Keratinocyte (primary cell): ENCODE data around the gene PPM1J. TPM values are rescaled to one million over a fixed set of nuclear protein-coding genes. Genes with fewer than 3 reads are reported as not detected.

Experiments
- DNase-seq: peaks from one replicate; pipeline ENCODE4 v3.0.0-alpha.2; 2011; ENCODE audit warnings: low read depth, missing footprints, low spot score
- FAIRE-seq: peaks from 2 replicates; lab custom pipeline; 2011; peaks lifted over from hg19 to GRCh38; lab: Jason Lieb, UNC
- H2AFZ ChIP-seq: 2 replicates; pipeline ENCODE4 v1.6.0; 2012; ENCODE audit warnings: low read length, control low read depth, inconsistent platforms; ENCODE audit not compliant: control insufficient read depth
- H3K27ac ChIP-seq: 2 replicates; pipeline ENCODE4 v1.5.1; 2011; ENCODE audit warnings: low read length; ENCODE audit not compliant: control insufficient read depth, insufficient read depth
- H3K27me3 ChIP-seq: 3 replicates; pipeline ENCODE4 v1.6.0; 2011; ENCODE audit warnings: low read length; ENCODE audit not compliant: control insufficient read depth, insufficient read depth; ENCODE audit errors: extremely low read depth
- H3K36me3 ChIP-seq, 2 experiments: 2 replicates in 1 of 2; 3 replicates in 1 of 2; pipeline ENCODE4 v1.5.1; 2011; ENCODE audit warnings: low read length in 2 of 2, mild to moderate bottlenecking in 1 of 2; ENCODE audit not compliant: control insufficient read depth in 2 of 2, insufficient read depth in 2 of 2; ENCODE audit errors: extremely low read depth in 1 of 2
- H3K4me1 ChIP-seq: 3 replicates; pipeline ENCODE4 v1.5.1; 2011; ENCODE audit warnings: low read length; ENCODE audit not compliant: control insufficient read depth, insufficient read depth; ENCODE audit errors: extremely low read depth
- H3K4me2 ChIP-seq: 3 replicates; pipeline ENCODE4 v1.6.0; 2011; ENCODE audit warnings: low read depth, low read length; ENCODE audit not compliant: control insufficient read depth, insufficient read depth; ENCODE audit errors: extremely low read depth
- H3K4me3 ChIP-seq, 3 experiments: fragments of 200-600 bp in 1 of 3; sonication (generic) in 1 of 3; 2 replicates in 2 of 3; 3 replicates in 1 of 3; pipeline ENCODE4 v1.5.1; 2011 to 2016; ENCODE audit warnings: low read length in 3 of 3, mild to moderate bottlenecking in 3 of 3, control low read depth in 2 of 3, inconsistent platforms in 1 of 3, low read depth in 1 of 3, mixed read lengths in 1 of 3, mixed run types in 1 of 3, moderate library complexity in 1 of 3; ENCODE audit not compliant: control insufficient read depth in 2 of 3, insufficient read depth in 2 of 3; ENCODE audit errors: extremely low read depth in 1 of 3
- H3K79me2 ChIP-seq: 2 replicates; pipeline ENCODE4 v1.6.0; 2012; ENCODE audit warnings: low read length; ENCODE audit not compliant: control insufficient read depth, insufficient read depth
- H3K9ac ChIP-seq: 3 replicates; pipeline ENCODE4 v1.6.0; 2011; ENCODE audit warnings: low read length; ENCODE audit not compliant: control insufficient read depth, insufficient read depth; ENCODE audit errors: extremely low read depth
- H3K9me1 ChIP-seq: 3 replicates; pipeline ENCODE4 v1.6.0; 2011; ENCODE audit warnings: low read length; ENCODE audit not compliant: control insufficient read depth, insufficient read depth; ENCODE audit errors: extremely low read depth
- H3K9me3 ChIP-seq: 2 replicates; pipeline ENCODE4 v1.5.1; 2012; ENCODE audit warnings: low read depth, low read length; ENCODE audit not compliant: control insufficient read depth
- H4K20me1 ChIP-seq: 3 replicates; pipeline ENCODE4 v1.6.0; 2011; ENCODE audit warnings: low read length; ENCODE audit not compliant: control insufficient read depth, insufficient read depth; ENCODE audit errors: extremely low read depth
- EZH2 ChIP-seq: IDR thresholded peaks from one replicate; pipeline ENCODE4 v1.6.1; 2012; ENCODE audit warnings: inconsistent platforms, mild to moderate bottlenecking, low read length, moderate library complexity
- dilution Hi-C: fragments of 300-500 bp; cut with MboI; formaldehyde crosslinking; loops from one replicate; pipeline ENCODE4 v1.7.0; 2020; ENCODE audit warnings: low sequenced_read_pairs; ENCODE audit not compliant: extremely low pct_ligation_motif_present
- polyA plus RNA-seq, 5 experiments: library from polyadenylated mRNA; depleted of rRNA in 3 of 5; stranded (reverse) in 3 of 5; stranded (forward) in 1 of 5; unstranded in 1 of 5; fragments of >200 nt; gene quantifications; 1 replicate in 1 of 5; 2 replicates in 3 of 5; 3 replicates in 1 of 5; pipeline versions ENCODE4 v1.2.1 to v1.2.3, GENCODE V29; 2011 to 2012; ENCODE audit warnings: missing spikeins in 2 of 5, low read depth in 1 of 5, low replicate concordance in 1 of 5
- TF ChIP-seq, protein P1 (sequence below), 3 experiments: IDR thresholded peaks in 1 of 3; conservative IDR thresholded peaks in 1 of 3; optimal IDR thresholded peaks in 1 of 3; 2 replicates in 2 of 3; 3 replicates in 1 of 3; pipeline versions ENCODE3 to v1.5.1; 2011; ENCODE audit warnings: low read length in 3 of 3, mild to moderate bottlenecking in 3 of 3, moderate library complexity in 2 of 3, control low read depth in 1 of 3, inconsistent platforms in 1 of 3; ENCODE audit not compliant: insufficient read depth in 2 of 3; ENCODE audit errors: extremely low read depth in 1 of 3

PPM1J gene
- polyA plus RNA-seq, 1 donor (not counting 4 experiments of a cell fraction or from before 2014, with no cell fraction given), result 7.7 TPM

GRCh38 chr1:112710159-112710558 lies 5.0 kb downstream of the PPM1J start:
- H2AFZ ChIP-seq, result no peak overlapping the region
- no peak overlapping the region for H3K27ac ChIP-seq
- peaks cover 14% of the 10 kb centered on the region for H3K4me1 ChIP-seq
- TF ChIP-seq, protein P1, sequence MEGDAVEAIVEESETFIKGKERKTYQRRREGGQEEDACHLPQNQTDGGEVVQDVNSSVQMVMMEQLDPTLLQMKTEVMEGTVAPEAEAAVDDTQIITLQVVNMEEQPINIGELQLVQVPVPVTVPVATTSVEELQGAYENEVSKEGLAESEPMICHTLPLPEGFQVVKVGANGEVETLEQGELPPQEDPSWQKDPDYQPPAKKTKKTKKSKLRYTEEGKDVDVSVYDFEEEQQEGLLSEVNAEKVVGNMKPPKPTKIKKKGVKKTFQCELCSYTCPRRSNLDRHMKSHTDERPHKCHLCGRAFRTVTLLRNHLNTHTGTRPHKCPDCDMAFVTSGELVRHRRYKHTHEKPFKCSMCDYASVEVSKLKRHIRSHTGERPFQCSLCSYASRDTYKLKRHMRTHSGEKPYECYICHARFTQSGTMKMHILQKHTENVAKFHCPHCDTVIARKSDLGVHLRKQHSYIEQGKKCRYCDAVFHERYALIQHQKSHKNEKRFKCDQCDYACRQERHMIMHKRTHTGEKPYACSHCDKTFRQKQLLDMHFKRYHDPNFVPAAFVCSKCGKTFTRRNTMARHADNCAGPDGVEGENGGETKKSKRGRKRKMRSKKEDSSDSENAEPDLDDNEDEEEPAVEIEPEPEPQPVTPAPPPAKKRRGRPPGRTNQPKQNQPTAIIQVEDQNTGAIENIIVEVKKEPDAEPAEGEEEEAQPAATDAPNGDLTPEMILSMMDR (optimal IDR thresholded peaks at IDR 0.05 in 1 of 3, IDR thresholded peaks at IDR 0.05 in 1 of 3, conservative IDR thresholded peaks at IDR 0.05 in 1 of 3; ENCODE audit: extremely low read depth in 1 of 3, insufficient read depth in 2 of 3, low read length in 3 of 3), result no peak
- no peak for TF ChIP-seq EZH2
- no peak overlapping the region for H3K9ac ChIP-seq
- no peak for DNase-seq
- H3K9me1 ChIP-seq, result no peaks in the 10 kb centered on the region
- dilution Hi-C loops, result no loop called here
- peaks cover 10 to 12% of the 10 kb centered on the region in 2 experiments for H3K36me3 ChIP-seq
- no peaks in the 10 kb centered on the region for H3K27me3 ChIP-seq
- H3K4me3 ChIP-seq, result no peak overlapping the region
- H3K79me2 ChIP-seq, result peaks cover 16% of the 10 kb centered on the region
- no peaks in the 10 kb centered on the region for H3K9me3 ChIP-seq
- no peak overlapping the region for H3K4me2 ChIP-seq
- FAIRE-seq, result no peak
- no peaks in the 10 kb centered on the region for H4K20me1 ChIP-seq

GRCh38 chr1:112708489-112708888 lies 6.6 kb downstream of the PPM1J start:
- Histone ChIP-seq H3K9ac (no peak overlapping the region), H3K4me3 (no peak overlapping the region), H3K27me3 (no peaks in the 10 kb centered on the region), H4K20me1 (no peaks in the 10 kb centered on the region), H2AFZ (no peak overlapping the region), H3K36me3 (peaks cover 13 to 20% of the 10 kb centered on the region in 2 experiments), H3K9me1 (peaks cover 4% of the 10 kb centered on the region), H3K4me1 (peaks cover 31% of the 10 kb centered on the region), H3K27ac (no peak overlapping the region), H3K9me3 (no peaks in the 10 kb centered on the region), H3K79me2 (peaks cover 31% of the 10 kb centered on the region), H3K4me2 (no peak overlapping the region)
- dilution Hi-C loops, result no loop called here
- no peak for TF ChIP-seq EZH2
- TF ChIP-seq, protein P1 (optimal IDR thresholded peaks at IDR 0.05 in 1 of 3, IDR thresholded peaks at IDR 0.05 in 1 of 3, conservative IDR thresholded peaks at IDR 0.05 in 1 of 3; ENCODE audit: extremely low read depth in 1 of 3, insufficient read depth in 2 of 3, low read length in 3 of 3), result no peak
- FAIRE-seq, result no peak
- no peak for DNase-seq
